ENCODE measurements around the gene TACR1. TPM values are rescaled to one million over a fixed set of nuclear protein-coding genes. Genes with fewer than 3 reads are reported as not detected.

TACR1 gene
- total and polyA plus RNA-seq, 2 donors from 2014 or later, result 0.49 to 5.1 TPM

GRCh38 chr2:75077909-75078308 is 121.4 kb downstream of the TACR1 start:
- no peak overlapping the region for H3K9ac ChIP-seq (ENCODE audit: low read length in 3 of 3)
- H3K4me1 ChIP-seq (ENCODE audit: control insufficient read depth in 2 of 3, insufficient read depth in 2 of 3, low read depth in 1 of 3, low read length in 3 of 3), result no peaks in the 10 kb centered on the region
- H3K27ac ChIP-seq (ENCODE audit: low read depth in 2 of 2, low read length in 2 of 2), result no peak overlapping the region
- H3K4me3 ChIP-seq (ENCODE audit: low read length in 3 of 3), result no peak overlapping the region
- H3K36me3 ChIP-seq (ENCODE audit: control insufficient read depth in 2 of 3, insufficient read depth in 3 of 3, low read length in 3 of 3), result no peaks in the 10 kb centered on the region
- DNase-seq (no peak), FAIRE-seq (no peak)
- intact Hi-C loops (cut with DNase I), result no loop called here
- no peaks in the 10 kb centered on the region for H3K9me3 ChIP-seq (ENCODE audit: control insufficient read depth in 2 of 3, insufficient read depth in 1 of 3, low read length in 3 of 3)
- no peak for TF ChIP-seq CTCF (IDR thresholded peaks at IDR 0.05; ENCODE audit: borderline replicate concordance, extremely low read depth, insufficient read depth)
- no peaks in the 10 kb centered on the region for H3K27me3 ChIP-seq (ENCODE audit: control insufficient read depth, insufficient read depth, low read length)

- no peak for FAIRE-seq
- no peaks in the 10 kb centered on the region for H3K36me3 ChIP-seq (ENCODE audit: control insufficient read depth in 2 of 3, insufficient read depth in 3 of 3, low read length in 3 of 3)
These were observed 123.2 kb downstream of the TACR1 start for GRCh38 chr2:75076088-75076487.

GRCh38 chr2:75074708-75075107 is 124.6 kb downstream of the TACR1 start:
- FAIRE-seq, result no peak
- Histone ChIP-seq H3K27ac (ENCODE audit: low read depth in 2 of 2, low read length in 2 of 2) (no peak overlapping the region), H3K4me3 (ENCODE audit: low read length in 3 of 3) (no peak overlapping the region), H3K4me1 (ENCODE audit: control insufficient read depth in 2 of 3, insufficient read depth in 2 of 3, low read depth in 1 of 3, low read length in 3 of 3) (no peaks in the 10 kb centered on the region), H3K9me3 (ENCODE audit: control insufficient read depth in 2 of 3, insufficient read depth in 1 of 3, low read length in 3 of 3) (no peaks in the 10 kb centered on the region), H3K36me3 (ENCODE audit: control insufficient read depth in 2 of 3, insufficient read depth in 3 of 3, low read length in 3 of 3) (no peaks in the 10 kb centered on the region), H3K27me3 (ENCODE audit: control insufficient read depth, insufficient read depth, low read length) (no peaks in the 10 kb centered on the region), H3K9ac (ENCODE audit: low read length in 3 of 3) (no peak overlapping the region)
- intact Hi-C loops (cut with DNase I), result no loop called here
- no peak for TF ChIP-seq CTCF (IDR thresholded peaks at IDR 0.05; ENCODE audit: borderline replicate concordance, extremely low read depth, insufficient read depth)
- no peak for DNase-seq

More at GRCh38 chr2:75076088-75076487, 123.2 kb downstream of the TACR1 start:
- Histone ChIP-seq H3K27me3 (ENCODE audit: control insufficient read depth, insufficient read depth, low read length) (no peaks in the 10 kb centered on the region), H3K9me3 (ENCODE audit: control insufficient read depth in 2 of 3, insufficient read depth in 1 of 3, low read length in 3 of 3) (no peaks in the 10 kb centered on the region), H3K9ac (ENCODE audit: low read length in 3 of 3) (no peak overlapping the region), H3K27ac (ENCODE audit: low read depth in 2 of 2, low read length in 2 of 2) (no peak overlapping the region), H3K4me1 (ENCODE audit: control insufficient read depth in 2 of 3, insufficient read depth in 2 of 3, low read depth in 1 of 3, low read length in 3 of 3) (no peaks in the 10 kb centered on the region), H3K4me3 (ENCODE audit: low read length in 3 of 3) (no peak overlapping the region)
- intact Hi-C loops (cut with DNase I), result no loop called here
- TF ChIP-seq CTCF (IDR thresholded peaks at IDR 0.05; ENCODE audit: borderline replicate concordance, extremely low read depth, insufficient read depth), result no peak
- peak in 2 of 5 donors; percentile 36 to 41 for DNase-seq

GRCh38 chr2:75074228-75074627 is 125.1 kb downstream of the TACR1 start:
- intact Hi-C loops (cut with DNase I), result no loop called here
- no peak for TF ChIP-seq CTCF (IDR thresholded peaks at IDR 0.05; ENCODE audit: borderline replicate concordance, extremely low read depth, insufficient read depth)
- peak in 2 of 5 donors; percentile 32 to 45 for DNase-seq
- Histone ChIP-seq H3K27me3 (ENCODE audit: control insufficient read depth, insufficient read depth, low read length) (no peaks in the 10 kb centered on the region), H3K9me3 (ENCODE audit: control insufficient read depth in 2 of 3, insufficient read depth in 1 of 3, low read length in 3 of 3) (no peaks in the 10 kb centered on the region), H3K36me3 (ENCODE audit: control insufficient read depth in 2 of 3, insufficient read depth in 3 of 3, low read length in 3 of 3) (no peaks in the 10 kb centered on the region), H3K4me3 (ENCODE audit: low read length in 3 of 3) (no peak overlapping the region), H3K27ac (ENCODE audit: low read depth in 2 of 2, low read length in 2 of 2) (no peak overlapping the region), H3K9ac (ENCODE audit: low read length in 3 of 3) (no peak overlapping the region), H3K4me1 (ENCODE audit: control insufficient read depth in 2 of 3, insufficient read depth in 2 of 3, low read depth in 1 of 3, low read length in 3 of 3) (no peaks in the 10 kb centered on the region)
- no peak for FAIRE-seq

Data from kidney (tissue), 14 donors.